ENCODE measurements around the gene RNLS. TPM values are rescaled to one million over a fixed set of nuclear protein-coding genes. Genes with fewer than 3 reads are reported as not detected.

The RNLS gene
- polyA plus RNA-seq, 3 donors, result 3.3 to 3.9 (median 3.7) TPM

DNA sequence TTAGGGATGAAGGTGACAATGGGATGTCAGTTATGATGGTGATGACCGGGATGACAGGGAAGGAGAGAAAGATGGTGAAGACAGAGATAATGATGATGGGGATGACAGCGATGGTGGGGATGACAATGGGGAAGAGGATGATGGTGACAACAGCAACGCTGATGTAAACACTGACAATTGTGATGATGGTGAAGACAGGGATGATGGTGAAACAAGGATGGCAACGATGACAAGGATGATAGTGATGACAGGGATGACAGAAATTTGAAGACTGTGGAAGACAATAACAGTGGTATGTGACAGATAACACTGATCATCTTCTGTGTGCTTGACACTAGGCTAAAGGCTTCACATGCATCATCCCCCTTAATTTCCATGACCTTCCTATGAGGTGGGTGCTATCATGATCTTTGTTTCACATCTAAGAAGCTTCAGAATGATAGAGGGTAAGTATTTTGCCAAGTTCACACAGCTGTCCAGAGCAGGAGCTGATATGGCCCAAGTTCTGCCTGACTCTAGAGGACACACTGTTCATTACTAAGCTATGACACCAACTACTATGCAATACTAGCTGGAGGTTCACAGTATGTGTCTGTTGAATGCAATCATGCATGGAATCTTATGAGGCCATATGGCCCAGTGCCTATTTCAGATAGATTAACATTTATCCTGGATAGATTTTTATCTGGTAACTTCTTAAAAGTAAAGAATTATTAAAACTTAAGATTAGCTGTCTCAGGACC is 105.6 kb downstream of the RNLS start:
- H3K9me3 ChIP-seq (replicated peaks in 1 of 2; ENCODE audit: control insufficient read depth in 1 of 2, insufficient read depth in 1 of 2, low read length in 2 of 2), result no peaks in the 10 kb centered on the region
- no peak overlapping the region for H2AFZ ChIP-seq (ENCODE audit: insufficient read depth, low read depth, low read length, poor library complexity, severe bottlenecking)
- H3K36me3 ChIP-seq (replicated peaks in 1 of 2; ENCODE audit: control insufficient read depth in 1 of 2, insufficient read depth in 2 of 2, low read length in 2 of 2), result no peaks in the 10 kb centered on the region
- Mint-ChIP-seq H3K27me3 (ENCODE audit: low read depth in 3 of 3) (peaks cover 0 to 1% (median 0%) of the 10 kb centered on the region in 3 donors), H3K9me3 (peaks cover 0 to 2% (median 0%) of the 10 kb centered on the region in 7 donors), H3K27ac (no peak overlapping the region), H3K4me3 (no peak overlapping the region), H3K4me1 (peaks cover 7% of the 10 kb centered on the region), H3K36me3 (no peaks in the 10 kb centered on the region)
- H3K9ac ChIP-seq (ENCODE audit: insufficient read depth, low read length, poor library complexity, severe bottlenecking), result no peak overlapping the region
- no peak for DNase-seq
- H3K27me3 ChIP-seq (ENCODE audit: control insufficient read depth in 2 of 2, insufficient read depth in 2 of 2, low read length in 2 of 2), result no peaks in the 10 kb centered on the region
- 94% methylated on average over 3 of the region's 4 CpGs for WGBS (ENCODE audit: insufficient coverage)
- no peak overlapping the region for H3K4me3 ChIP-seq (replicated peaks in 1 of 3; ENCODE audit: low read depth in 2 of 3, low read length in 3 of 3)
- no peak overlapping the region for H3K27ac ChIP-seq (ENCODE audit: low read depth in 1 of 2, low read length in 2 of 2)
- intact Hi-C loops (cut with micrococcal nuclease), result no loop called here
- no peaks in the 10 kb centered on the region for H4K20me1 ChIP-seq (ENCODE audit: insufficient read depth, low read length)
- TF ChIP-seq CTCF (IDR thresholded peaks at IDR 0.05), result no peak
- no peaks in the 10 kb centered on the region for H3K79me2 ChIP-seq (ENCODE audit: insufficient read depth, low read length)
- no peak overlapping the region for H3K4me2 ChIP-seq (replicated peaks; ENCODE audit: extremely low read depth, low read length, poor library complexity, severe bottlenecking)
- no peaks in the 10 kb centered on the region for H3K4me1 ChIP-seq (ENCODE audit: control insufficient read depth in 1 of 2, insufficient read depth in 2 of 2, low read length in 2 of 2)

DNA sequence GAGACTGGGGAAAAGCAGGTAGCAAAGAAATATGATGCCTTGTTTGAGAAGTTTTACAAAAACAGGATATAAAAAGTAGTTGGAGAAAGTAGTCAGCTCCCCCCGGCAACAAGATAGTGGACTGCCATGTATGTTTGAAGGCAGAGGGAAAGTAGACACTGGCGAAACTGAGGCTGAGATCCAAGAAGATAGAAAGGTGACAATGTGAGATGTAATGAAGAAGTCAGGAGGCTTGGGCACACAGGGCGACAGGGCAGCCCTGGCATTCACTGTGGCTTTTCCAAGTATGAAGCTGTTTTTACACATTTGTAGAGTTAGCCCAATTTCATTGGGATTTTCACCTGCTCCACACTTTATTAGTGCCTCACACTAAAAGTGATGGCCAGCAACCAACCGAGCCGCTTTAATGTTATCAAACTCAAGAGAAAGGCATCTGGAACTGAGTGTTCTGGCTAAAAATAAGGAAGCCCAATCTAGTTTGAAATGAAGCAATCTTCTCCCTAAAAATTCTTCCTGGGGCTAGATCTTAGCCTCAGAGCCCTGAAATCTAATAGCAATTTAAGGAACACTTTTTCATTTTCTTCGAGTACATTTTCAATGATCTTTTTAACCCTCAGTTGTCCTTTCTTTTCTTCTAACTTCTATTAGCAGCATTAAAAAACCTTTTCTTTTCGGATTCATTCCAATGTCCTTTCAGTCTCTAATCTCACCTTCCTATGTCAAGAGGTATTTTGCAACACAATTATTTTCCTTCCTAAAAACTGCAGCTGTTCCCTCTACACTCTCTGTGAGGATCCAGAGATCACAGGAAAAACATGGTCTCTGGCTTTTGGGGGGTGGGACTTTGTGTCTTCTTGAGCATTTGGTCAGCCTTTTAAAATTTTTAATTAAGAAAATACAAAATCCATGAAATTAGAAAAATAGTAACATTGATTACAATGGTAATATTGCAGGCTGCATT is 108.0 kb downstream of the RNLS start:
- Mint-ChIP-seq H3K9me3 (peaks cover 0 to 5% (median 0%) of the 10 kb centered on the region in 7 donors), H3K4me1 (peaks cover 7% of the 10 kb centered on the region), H3K4me3 (no peak overlapping the region), H3K36me3 (no peaks in the 10 kb centered on the region), H3K27ac (no peak overlapping the region), H3K27me3 (ENCODE audit: low read depth in 3 of 3) (no peaks in the 10 kb centered on the region)
- Histone ChIP-seq H2AFZ (ENCODE audit: insufficient read depth, low read depth, low read length, poor library complexity, severe bottlenecking) (no peak overlapping the region), H4K20me1 (ENCODE audit: insufficient read depth, low read length) (no peaks in the 10 kb centered on the region), H3K9me3 (replicated peaks in 1 of 2; ENCODE audit: control insufficient read depth in 1 of 2, insufficient read depth in 1 of 2, low read length in 2 of 2) (no peaks in the 10 kb centered on the region), H3K4me1 (ENCODE audit: control insufficient read depth in 1 of 2, insufficient read depth in 2 of 2, low read length in 2 of 2) (no peaks in the 10 kb centered on the region), H3K27me3 (ENCODE audit: control insufficient read depth in 2 of 2, insufficient read depth in 2 of 2, low read length in 2 of 2) (no peaks in the 10 kb centered on the region), H3K9ac (ENCODE audit: insufficient read depth, low read length, poor library complexity, severe bottlenecking) (no peak overlapping the region), H3K36me3 (replicated peaks in 1 of 2; ENCODE audit: control insufficient read depth in 1 of 2, insufficient read depth in 2 of 2, low read length in 2 of 2) (no peaks in the 10 kb centered on the region), H3K79me2 (ENCODE audit: insufficient read depth, low read length) (no peaks in the 10 kb centered on the region), H3K4me2 (replicated peaks; ENCODE audit: extremely low read depth, low read length, poor library complexity, severe bottlenecking) (peak overlapping the region; percentile 28), H3K27ac (ENCODE audit: low read depth in 1 of 2, low read length in 2 of 2) (no peak overlapping the region), H3K4me3 (replicated peaks in 1 of 3; ENCODE audit: low read depth in 2 of 3, low read length in 3 of 3) (no peak overlapping the region)
- WGBS (ENCODE audit: insufficient coverage), result 50% methylated on average over 3 of the region's 7 CpGs
- intact Hi-C loops (cut with micrococcal nuclease), result no loop called here
- no peak for TF ChIP-seq CTCF (IDR thresholded peaks at IDR 0.05)
- no peak for DNase-seq

Data from CD14-positive monocyte (primary cell).